NCI-H1694 treated with DMSO at 0.1 percent for 48 hours (cell line): Measurements from ENCODE around the gene MDGA2.
"Not testable (repeated sequence)": the region's sequence is repeated elsewhere in the genome, so short reads cannot be mapped to it uniquely, and the experiment has no call there.

Source experiments
- DNase-seq: peaks from one replicate; lab custom pipeline; 2025; lab: John Stamatoyannopoulos, UW

Gene MDGA2

DNA sequence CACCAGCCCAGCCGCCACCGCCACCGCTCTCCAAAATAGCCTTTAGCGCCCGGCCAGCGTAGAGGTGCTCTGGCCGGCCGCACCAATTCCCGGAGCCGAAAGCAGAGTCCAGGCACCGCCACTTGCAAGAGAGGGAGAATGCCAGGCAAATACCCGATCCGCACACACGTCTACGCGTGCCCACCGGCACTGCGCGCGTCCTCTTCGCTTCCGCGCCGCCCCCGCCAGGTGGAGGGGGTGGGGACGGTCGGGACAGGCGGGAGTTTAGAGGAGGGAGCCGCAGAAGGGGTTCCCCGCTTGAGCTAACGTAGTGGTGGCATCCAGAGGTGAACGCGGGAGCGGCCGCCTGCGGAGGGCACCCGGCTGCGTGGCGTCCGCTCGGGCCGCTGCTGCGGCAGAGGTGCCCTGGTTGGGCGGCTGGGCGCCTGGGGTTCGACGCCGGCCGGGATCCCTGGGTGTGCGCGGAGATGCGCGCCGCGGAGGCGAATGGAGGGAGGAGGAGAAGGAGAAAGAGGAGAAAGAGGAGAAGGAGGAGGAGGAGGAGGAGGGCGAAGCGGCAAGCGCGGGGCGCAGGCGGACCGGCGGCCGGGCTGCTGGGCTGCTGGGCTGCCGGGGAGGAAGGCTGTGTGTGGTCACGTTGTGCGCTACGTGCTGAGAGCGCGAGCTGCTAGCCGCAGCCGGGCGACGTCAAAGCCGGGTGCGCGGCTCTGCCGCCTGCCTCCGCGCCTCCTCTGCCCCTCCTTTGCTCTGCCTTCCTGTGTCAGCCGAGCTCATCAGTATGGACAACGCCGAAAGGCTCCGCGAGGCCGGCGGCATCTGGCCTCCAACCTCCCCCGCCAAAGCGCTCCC lies at the start of gene MDGA2:
Gene MDGA2, minus strand, starts transcription at position 140 of the 849 bp plus-strand sequence.
- no peak for DNase-seq

DNA sequence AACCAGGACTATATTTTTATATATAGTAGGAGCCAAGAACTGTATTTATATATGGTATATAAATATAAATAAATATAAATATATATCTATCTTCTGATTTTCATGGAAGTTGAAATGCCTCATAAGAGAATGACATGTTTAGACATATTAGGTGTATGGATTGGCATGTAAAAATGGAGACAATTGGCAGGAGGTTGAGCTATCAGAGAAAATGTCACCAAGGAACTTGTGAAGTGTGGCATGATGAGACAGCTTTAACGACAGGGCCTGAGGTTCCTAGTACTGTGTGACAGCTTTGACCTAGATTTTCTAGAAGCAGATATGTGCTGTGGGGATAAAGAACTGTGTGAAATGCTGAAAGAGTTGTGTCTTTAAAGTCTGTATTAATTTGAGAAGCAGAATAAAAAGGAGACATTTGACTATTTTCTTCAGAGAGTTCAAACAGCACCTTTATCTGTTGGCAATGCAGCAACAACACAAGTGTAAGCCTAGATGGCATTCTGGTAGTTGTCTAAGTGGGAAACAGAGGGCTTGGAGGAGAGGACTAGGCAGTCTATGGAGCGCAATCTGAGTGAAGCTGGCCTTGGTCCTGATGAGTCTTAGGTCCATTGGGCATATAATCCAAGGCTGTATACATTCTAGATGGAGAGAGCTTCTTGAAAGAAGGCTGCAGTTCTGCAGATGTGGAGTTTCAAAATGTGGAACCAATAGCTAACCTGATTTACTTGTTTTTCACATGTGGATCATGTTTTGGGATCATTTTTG lies 47.7 kb upstream of the MDGA2 start:
- no peak for DNase-seq

- DNase-seq, result no peak
Measured at GRCh38 chr14:47720281-47720680, 44.9 kb upstream of the MDGA2 start.

DNA sequence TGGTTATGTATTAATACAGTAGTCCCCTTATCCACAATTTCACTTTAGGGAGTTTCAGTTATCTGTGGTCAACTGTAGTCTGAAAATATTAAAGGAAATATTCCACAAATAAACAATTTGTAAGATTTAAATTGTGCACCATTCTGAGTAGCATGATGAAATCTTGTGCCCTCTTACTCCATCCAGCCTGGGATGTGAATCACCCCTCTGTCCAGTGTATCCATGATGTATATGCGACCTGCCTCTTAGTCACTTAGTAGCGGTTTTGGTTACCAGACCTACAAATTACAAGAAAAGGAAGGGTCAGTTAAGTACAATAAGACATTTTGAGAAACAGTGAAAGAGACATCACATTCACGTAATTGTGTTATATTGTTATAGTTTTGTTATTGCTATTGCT lies 39.9 kb upstream of the MDGA2 start:
- no peak for DNase-seq

- DNase-seq, result no peak
Measured at GRCh38 chr14:47710581-47710980, 35.2 kb upstream of the MDGA2 start.

DNA sequence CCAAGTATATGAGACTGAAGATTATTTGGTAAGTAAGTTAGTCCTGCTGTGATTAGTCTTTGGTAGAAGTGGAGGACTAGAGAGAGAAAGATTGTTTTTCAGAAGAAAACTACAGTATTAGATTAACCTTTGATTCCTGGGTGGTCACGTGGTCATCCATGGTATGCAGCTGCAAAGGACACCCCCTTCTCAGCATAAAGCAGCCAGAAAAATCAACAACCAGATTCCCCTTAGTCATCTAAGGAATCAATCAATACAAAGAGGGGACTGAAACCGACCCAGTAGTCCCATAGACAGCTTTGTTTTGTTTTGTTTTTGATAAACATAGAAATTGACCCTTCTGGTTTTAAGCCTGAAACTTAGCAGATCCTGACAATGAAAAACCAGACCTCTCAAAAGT lies 30.3 kb upstream of the MDGA2 start:
- no peak for DNase-seq

- no peak for DNase-seq
Measured at GRCh38 chr14:47691829-47692228, 16.4 kb upstream of the MDGA2 start.

- DNase-seq, result no peak
Measured at GRCh38 chr14:47678993-47679392, 3.6 kb upstream of the MDGA2 start.

DNA sequence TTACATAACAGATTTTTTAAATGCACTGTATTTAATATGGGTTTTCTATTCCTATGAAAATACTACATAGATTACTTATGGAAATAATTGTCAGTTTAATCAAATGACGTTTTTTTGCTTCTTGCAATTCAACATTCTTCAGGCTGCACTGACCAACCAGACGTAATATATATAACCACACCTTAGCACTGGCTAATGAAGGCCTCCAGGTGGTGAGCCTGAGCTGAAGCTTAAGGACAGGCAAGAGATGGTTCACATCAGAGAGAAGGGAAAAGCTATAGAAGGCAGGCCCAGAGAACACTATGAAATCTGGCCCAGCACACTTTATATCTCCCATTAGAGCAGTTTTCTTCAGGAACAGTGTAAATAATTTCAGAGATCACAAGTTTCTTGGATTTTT lies 2.8 kb upstream of the MDGA2 start:
- no peak for DNase-seq

- DNase-seq, result no peak
Measured at GRCh38 chr14:47676315-47676617, 861 bp upstream of the MDGA2 start.

- no peak for DNase-seq
Measured at GRCh38 chr14:47674543-47675465, 601 bp downstream of the MDGA2 start.

- DNase-seq, result no peak
Measured at GRCh38 chr14:47674148-47674542, 1.3 kb downstream of the MDGA2 start.

DNA sequence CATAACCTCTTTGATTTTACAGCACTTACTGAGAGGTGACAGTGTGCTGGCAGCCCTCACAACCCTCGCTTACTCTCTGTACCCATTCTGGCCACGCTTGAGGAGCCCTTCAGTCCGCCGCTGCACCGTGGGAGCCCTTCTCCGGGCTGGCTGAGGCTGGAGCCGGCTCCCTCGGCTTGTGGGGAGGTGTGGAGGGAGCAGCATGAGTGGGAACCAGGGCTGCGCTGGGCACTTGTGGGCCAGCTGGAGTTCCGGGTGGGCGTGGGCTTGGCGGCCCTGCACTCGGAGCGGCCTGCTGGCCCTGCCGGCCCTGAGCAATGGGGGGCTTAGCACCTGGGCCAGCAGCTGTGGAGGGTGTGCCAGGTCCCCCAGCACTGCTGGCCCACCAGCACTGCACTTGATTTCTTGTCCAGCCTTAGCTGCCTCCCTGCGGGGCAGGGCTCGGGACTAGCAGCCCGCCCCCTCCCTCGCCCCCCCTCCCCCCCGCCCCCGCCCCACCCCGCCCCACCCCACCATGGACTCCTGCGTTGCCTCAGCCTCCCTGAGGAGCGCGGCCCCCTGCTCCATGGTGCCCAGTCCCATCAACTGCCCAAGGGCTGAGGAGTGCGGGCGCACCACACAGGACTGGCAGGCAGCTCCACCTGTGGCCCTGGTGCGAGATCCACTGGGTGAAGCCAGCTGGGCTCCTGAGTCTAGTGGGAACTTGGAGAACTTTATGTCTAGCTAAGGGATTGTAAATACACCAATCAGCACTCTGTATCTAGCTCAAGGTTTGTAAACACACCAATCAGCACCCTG lies 9.9 kb downstream of the MDGA2 start:
- DNase-seq, result no peak

DNA sequence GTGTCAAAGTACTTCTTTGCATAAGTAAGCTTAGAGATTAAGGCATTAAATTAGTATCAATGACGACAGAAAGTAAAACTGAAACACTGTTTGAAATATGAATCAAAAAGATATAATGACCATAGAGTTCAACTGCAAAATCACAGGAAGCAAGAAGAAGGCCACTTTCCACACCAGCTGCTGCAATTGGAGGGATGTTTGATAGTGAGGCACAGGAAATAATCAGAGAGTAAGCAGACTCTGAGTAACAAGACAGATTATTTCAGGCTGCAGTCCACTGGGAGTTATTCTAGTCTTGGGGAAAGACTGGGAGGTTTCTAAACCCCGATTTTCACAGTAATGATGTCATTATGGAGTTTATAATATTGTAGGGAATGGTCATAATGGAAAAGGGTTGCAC lies 12.9 kb downstream of the MDGA2 start:
- no peak for DNase-seq

GRCh38 chr14:47660158-47660557 lies 15.2 kb downstream of the MDGA2 start:
- no peak for DNase-seq

GRCh38 chr14:47658041-47658440 lies 17.4 kb downstream of the MDGA2 start:
- DNase-seq, result no peak

- no peak for DNase-seq
Measured at GRCh38 chr14:47657143-47657542, 18.3 kb downstream of the MDGA2 start.

DNA sequence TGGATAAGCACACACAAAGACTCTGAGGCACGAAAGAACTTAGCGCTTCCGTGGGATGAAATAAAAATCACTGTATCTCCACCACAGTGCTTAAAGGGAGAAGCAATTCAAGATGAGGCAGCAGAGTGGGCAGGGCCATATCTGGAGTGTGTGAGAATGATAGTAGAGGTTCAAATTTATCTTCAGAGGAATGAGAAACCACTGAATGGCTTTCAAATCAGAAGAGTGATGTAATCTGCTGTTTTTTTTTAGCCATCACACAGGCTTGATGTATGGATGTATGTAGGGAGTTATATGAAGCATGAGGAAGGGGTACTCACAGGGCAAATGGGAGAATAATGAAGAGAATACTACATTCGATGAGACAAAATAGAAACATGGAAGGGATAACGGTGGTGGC lies 24.1 kb downstream of the MDGA2 start:
- DNase-seq, result no peak

GRCh38 chr14:47637753-47638152 lies 37.7 kb downstream of the MDGA2 start:
- DNase-seq, result no peak

DNA sequence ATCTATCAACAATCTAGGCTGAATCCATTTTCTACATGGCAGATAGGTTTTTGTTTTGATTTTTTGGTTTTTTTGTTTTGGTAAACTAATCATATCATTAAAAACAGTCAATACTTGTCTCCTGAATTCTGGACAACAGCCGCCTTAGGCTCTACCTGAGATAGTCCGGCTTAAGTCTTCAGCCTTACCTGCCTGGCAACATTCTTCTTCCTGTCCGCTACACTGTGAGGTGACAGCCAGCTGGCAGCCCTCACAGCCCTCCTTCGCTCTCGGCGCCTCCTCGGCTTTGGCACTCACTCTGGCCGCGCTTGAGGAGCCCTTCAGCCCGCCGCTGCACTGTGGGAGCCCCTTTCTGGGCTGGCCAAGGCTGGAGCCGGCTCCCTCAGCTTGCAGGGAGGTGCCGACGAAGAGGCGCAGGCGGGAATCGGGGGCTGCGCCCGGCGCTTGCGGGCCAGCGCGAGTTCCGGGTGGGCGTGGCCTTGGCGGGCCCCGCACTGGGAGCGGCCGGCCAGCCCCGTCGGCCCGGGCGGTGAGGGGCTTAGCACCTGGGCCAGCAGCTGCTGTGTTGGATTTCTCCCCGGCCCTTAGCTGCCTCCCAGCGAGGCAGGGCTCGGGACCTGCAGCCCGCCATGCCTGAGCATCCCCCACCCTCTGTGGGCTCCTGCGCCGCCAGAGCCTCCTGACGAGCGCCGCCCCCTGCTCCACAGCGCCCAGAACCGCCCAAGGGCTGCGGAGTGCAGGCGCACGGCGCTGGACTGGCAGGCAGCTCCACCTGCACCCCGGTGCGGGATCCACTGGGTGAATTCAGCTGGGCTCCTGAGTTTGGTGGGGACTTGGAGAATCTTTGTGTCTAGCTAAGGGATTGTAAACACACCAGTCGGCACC lies 49.0 kb downstream of the MDGA2 start:
- no peak for DNase-seq

DNA sequence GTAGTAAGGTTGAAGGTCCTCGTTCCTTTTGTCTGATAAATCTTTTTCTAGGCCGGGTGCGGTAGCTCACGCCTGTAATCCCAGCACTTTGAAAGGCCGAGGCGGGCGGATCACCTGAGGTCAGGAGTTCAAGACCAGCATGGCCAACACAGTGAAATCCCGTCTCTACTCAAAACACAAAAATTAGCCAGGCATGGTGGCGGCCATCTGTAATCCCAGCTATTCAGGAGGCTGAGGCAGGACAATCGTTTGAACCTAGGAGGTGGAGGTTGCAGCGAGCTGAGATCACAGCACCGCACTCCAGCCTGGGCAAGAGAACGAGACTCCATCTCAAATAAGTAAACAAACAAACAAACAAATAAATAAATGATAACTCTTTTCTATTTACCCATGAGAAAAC lies 51.3 kb downstream of the MDGA2 start:
- not testable (repeated sequence) for DNase-seq
